Liver (tissue), 9 donors: ENCODE measurements around the gene PRRG2. TPM values are rescaled to one million over a fixed set of nuclear protein-coding genes. Genes with fewer than 3 reads are reported as not detected.
A peak's percentile ranks its signal among the peaks of the same experiment; 100 is the strongest.

Source experiments
- DNase-seq: peaks from one replicate; pipeline ENCODE4 v3.0.0-alpha.2; 2017; ENCODE audit warnings: low spot score
- H3K27ac ChIP-seq, 2 donors: one replicate each; pipeline ENCODE4 v1.7.0; 2013; ENCODE audit warnings: inconsistent platforms in 2 of 2, low read length in 2 of 2, control low read depth in 1 of 2, low read depth in 1 of 2, mild to moderate bottlenecking in 1 of 2
- H3K27me3 ChIP-seq, 4 donors: one replicate each; pipeline versions ENCODE4 v1.6.1 to v1.7.0; 2013; ENCODE audit warnings: low read length in 3 of 4, inconsistent platforms in 1 of 4, mild to moderate bottlenecking in 1 of 4, moderate library complexity in 1 of 4; ENCODE audit not compliant: control insufficient read depth in 4 of 4, insufficient read depth in 4 of 4
- H3K36me3 ChIP-seq, 4 donors: one replicate each; pipeline versions ENCODE4 v1.6.1 to v1.7.0; 2013; ENCODE audit warnings: low read length in 3 of 4, mild to moderate bottlenecking in 3 of 4, low read depth in 1 of 4, moderate library complexity in 1 of 4; ENCODE audit not compliant: control insufficient read depth in 4 of 4, insufficient read depth in 3 of 4
- H3K4me1 ChIP-seq, 4 donors: one replicate each; pipeline versions ENCODE4 v1.6.1 to v1.7.0; 2013; ENCODE audit warnings: low read length in 3 of 4, mild to moderate bottlenecking in 3 of 4, moderate library complexity in 1 of 4; ENCODE audit not compliant: control insufficient read depth in 4 of 4, insufficient read depth in 4 of 4
- H3K4me3 ChIP-seq, 3 donors: one replicate each; pipeline versions ENCODE4 v1.6.1 to v1.7.0; 2013; ENCODE audit warnings: low read length in 3 of 3, control low read depth in 1 of 3, low read depth in 1 of 3, mild to moderate bottlenecking in 1 of 3
- H3K9ac ChIP-seq, 2 donors: one replicate each; pipeline ENCODE4 v1.7.0; 2013; ENCODE audit warnings: low read length in 2 of 2, mild to moderate bottlenecking in 2 of 2, moderate library complexity in 2 of 2, control low read depth in 1 of 2, low read depth in 1 of 2
- H3K9me3 ChIP-seq, 4 donors: one replicate each; pipeline versions ENCODE4 v1.6.1 to v1.7.0; 2013; ENCODE audit warnings: low read length in 3 of 4; ENCODE audit not compliant: control insufficient read depth in 4 of 4
- EGR1 ChIP-seq, 2 donors: IDR thresholded peaks; 2 replicates each; pipeline ENCODE4 v1.6.1; 2016 to 2018; ENCODE audit warnings: antibody characterized with exemption in 2 of 2, low read depth in 2 of 2
- FOXA1 ChIP-seq: IDR thresholded peaks from 2 replicates; pipeline ENCODE4 v1.6.1; 2016; ENCODE audit warnings: antibody characterized with exemption
- FOXA2 ChIP-seq: IDR thresholded peaks from 2 replicates; pipeline ENCODE4 v1.6.1; 2016; ENCODE audit warnings: antibody characterized with exemption
- GABPA ChIP-seq, 2 donors: IDR thresholded peaks in 1 of 2; conservative IDR thresholded peaks in 1 of 2; 2 replicates each; pipeline ENCODE4 v1.6.1; 2016; ENCODE audit warnings: antibody characterized with exemption in 2 of 2, mild to moderate bottlenecking in 1 of 2, moderate library complexity in 1 of 2
- HNF4A ChIP-seq, 2 donors: conservative IDR thresholded peaks; 2 replicates each; pipeline ENCODE4 v1.6.1; 2016; ENCODE audit warnings: antibody characterized with exemption in 2 of 2, mild to moderate bottlenecking in 2 of 2
- HNF4G ChIP-seq: IDR thresholded peaks from 2 replicates; pipeline ENCODE4 v1.6.1; 2016; ENCODE audit warnings: antibody characterized with exemption
- JUND ChIP-seq, 2 donors: IDR thresholded peaks; 2 replicates each; pipeline ENCODE4 v1.6.1; 2016; ENCODE audit warnings: antibody characterized with exemption in 2 of 2
- NR2F2 ChIP-seq: IDR thresholded peaks from 2 replicates; pipeline ENCODE4 v1.6.1; 2016; ENCODE audit warnings: antibody characterized with exemption
- RAD21 ChIP-seq, 2 donors: IDR thresholded peaks; 2 replicates each; pipeline ENCODE4 v1.6.1; 2016; ENCODE audit warnings: antibody characterized with exemption in 2 of 2, mild to moderate bottlenecking in 2 of 2
- RXRA ChIP-seq, 2 donors: IDR thresholded peaks; 2 replicates each; pipeline ENCODE4 v1.6.1; 2017 to 2018; ENCODE audit warnings: antibody characterized with exemption in 2 of 2, mild to moderate bottlenecking in 1 of 2
- SP1 ChIP-seq: IDR thresholded peaks from 2 replicates; pipeline ENCODE4 v1.6.1; 2018; ENCODE audit warnings: antibody characterized with exemption, mild to moderate bottlenecking
- TAF1 ChIP-seq: conservative IDR thresholded peaks from 2 replicates; pipeline ENCODE4 v1.6.1; 2016; ENCODE audit warnings: antibody characterized with exemption, mild to moderate bottlenecking
- YY1 ChIP-seq: IDR thresholded peaks from 2 replicates; pipeline ENCODE4 v1.6.1; 2016; ENCODE audit warnings: antibody characterized with exemption, mild to moderate bottlenecking
- ZBTB33 ChIP-seq: IDR thresholded peaks from 2 replicates; pipeline ENCODE4 v1.6.1; 2016; ENCODE audit warnings: antibody characterized with exemption
- WGBS: extraction: QIAGEN DNeasy Blood & Tissue Kit; methylation state at CpG from one replicate; pipeline ENCODE4 v1.1.7; 2013; 5-methylcytosine and 5-hydroxymethylcytosine counted together
- polyA plus RNA-seq, 2 donors: library from polyadenylated mRNA; stranded (reverse) in 1 of 2; unstranded in 1 of 2; fragments of 200-250 nt in 1 of 2; fragments of >200 nt in 1 of 2; fragmentation: Nextera tagmentation in 1 of 2; extraction: Ambion mirVana in 1 of 2; gene quantifications; one replicate each; pipeline versions ENCODE4 v1.2.1 to v1.2.3, GENCODE V29; 2013 to 2015
- total RNA-seq, 2 donors: library from RNA; depleted of rRNA; stranded (reverse); fragments of >200 nt; gene quantifications; one replicate each; pipeline ENCODE4 v1.2.3, GENCODE V29; 2014
- TF ChIP-seq, protein P1 (sequence below): IDR thresholded peaks from 2 replicates; pipeline ENCODE4 v1.6.1; 2016; ENCODE audit warnings: antibody characterized with exemption, mild to moderate bottlenecking
- TF ChIP-seq, protein P2 (sequence below): IDR thresholded peaks from 2 replicates; pipeline ENCODE4 v1.6.1; 2016; ENCODE audit warnings: antibody characterized with exemption
- TF ChIP-seq, protein P3 (sequence below): fragments of 150-350 bp; IDR thresholded peaks from 2 replicates; pipeline ENCODE4 v1.5.1; 2017; ENCODE audit warnings: improper control_type of control experiment, low read depth, low read length; ENCODE audit not compliant: missing input control
- TF ChIP-seq, protein P4 (sequence below): IDR thresholded peaks from 2 replicates; pipeline ENCODE4 v1.6.1; 2016; ENCODE audit warnings: antibody characterized with exemption
- donor health status: healthy.
- donor health status: healthy.
- donor health status: healthy.
- donor health status: healthy.
- donor health status: healthy.

Gene PRRG2
- total and polyA plus RNA-seq, 4 donors = 1.1 to 2.8 (median 2.1) TPM

DNA sequence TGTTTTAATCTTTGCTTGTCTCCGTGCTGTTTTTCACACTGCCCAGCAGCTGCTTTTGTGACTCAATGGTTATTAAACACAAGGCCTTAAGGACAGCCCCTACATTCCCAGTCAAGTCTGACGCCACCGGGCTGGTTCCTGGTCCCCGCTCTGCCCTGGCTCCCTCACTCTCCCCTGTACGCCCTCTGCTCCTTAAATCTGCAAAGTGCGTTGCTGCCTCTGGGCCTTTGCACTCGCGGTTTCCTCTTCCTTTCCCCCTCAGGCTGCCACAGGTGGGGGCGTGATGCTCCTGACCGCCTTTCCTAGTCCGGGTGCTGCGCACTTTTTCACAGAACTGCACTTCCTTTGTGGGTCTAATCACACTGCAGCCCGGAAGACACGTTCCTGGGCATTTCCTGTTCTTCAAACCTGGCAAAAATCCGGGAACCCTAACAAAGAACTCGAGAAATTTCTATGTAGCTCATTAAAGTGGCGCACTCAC, 26.4 kb upstream of the PRRG2 start (continued):
- TF ChIP-seq, protein P1, sequence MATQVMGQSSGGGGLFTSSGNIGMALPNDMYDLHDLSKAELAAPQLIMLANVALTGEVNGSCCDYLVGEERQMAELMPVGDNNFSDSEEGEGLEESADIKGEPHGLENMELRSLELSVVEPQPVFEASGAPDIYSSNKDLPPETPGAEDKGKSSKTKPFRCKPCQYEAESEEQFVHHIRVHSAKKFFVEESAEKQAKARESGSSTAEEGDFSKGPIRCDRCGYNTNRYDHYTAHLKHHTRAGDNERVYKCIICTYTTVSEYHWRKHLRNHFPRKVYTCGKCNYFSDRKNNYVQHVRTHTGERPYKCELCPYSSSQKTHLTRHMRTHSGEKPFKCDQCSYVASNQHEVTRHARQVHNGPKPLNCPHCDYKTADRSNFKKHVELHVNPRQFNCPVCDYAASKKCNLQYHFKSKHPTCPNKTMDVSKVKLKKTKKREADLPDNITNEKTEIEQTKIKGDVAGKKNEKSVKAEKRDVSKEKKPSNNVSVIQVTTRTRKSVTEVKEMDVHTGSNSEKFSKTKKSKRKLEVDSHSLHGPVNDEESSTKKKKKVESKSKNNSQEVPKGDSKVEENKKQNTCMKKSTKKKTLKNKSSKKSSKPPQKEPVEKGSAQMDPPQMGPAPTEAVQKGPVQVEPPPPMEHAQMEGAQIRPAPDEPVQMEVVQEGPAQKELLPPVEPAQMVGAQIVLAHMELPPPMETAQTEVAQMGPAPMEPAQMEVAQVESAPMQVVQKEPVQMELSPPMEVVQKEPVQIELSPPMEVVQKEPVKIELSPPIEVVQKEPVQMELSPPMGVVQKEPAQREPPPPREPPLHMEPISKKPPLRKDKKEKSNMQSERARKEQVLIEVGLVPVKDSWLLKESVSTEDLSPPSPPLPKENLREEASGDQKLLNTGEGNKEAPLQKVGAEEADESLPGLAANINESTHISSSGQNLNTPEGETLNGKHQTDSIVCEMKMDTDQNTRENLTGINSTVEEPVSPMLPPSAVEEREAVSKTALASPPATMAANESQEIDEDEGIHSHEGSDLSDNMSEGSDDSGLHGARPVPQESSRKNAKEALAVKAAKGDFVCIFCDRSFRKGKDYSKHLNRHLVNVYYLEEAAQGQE = no peak
- TF ChIP-seq NR2F2 = peak; percentile 73
- TF ChIP-seq GABPA (IDR thresholded peaks at IDR 0.05 in 1 of 2, conservative IDR thresholded peaks at IDR 0.05 in 1 of 2) = peak; percentile 44 to 48
- TF ChIP-seq EGR1 (IDR thresholded peaks at IDR 0.05; ENCODE audit: low read depth in 2 of 2) = peak in 1 of 2 donors; percentile 14
- peak; percentile 35 for TF ChIP-seq SP1

DNA sequence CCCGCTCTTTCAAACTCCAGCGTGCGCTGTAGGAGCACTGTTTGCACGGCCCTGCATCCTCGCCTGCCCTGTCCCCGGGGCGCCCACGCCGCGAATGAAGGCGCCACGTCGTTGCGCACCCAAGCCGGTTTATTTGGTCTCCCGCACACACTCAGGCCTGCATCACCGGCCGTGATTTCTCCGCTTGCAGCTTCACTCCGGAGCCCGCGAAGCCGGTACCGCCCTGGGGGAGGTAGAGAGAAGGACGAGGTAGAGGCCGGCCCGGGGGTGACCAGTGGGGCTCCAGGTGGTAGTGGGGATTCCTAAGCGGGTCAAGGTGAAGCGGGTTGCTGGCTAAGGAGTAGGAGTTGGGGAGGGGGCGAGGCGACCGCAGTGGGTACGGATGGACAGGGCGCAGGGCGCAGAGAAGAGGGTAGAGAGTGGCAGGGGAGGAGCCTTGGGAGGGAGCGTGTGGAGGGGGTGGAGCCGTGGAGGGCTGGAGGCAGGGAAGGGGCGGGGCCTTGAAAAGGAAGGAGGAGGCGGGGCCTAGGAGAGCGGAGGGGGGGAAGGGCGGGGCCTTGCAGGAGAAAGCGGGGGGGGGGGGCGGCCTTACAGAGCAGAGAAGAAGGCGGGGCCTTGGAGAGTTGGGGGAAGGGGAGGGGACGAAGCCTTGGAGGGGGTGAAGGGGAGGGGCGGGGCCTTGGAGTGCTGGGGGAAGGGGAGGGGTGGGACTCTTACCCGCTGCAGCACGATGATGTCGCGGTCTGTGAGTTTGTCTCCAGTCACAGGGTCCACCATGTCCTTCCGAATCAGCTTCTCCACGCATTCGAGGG, 25.3 kb upstream of the PRRG2 start:
- Histone ChIP-seq H3K4me1 (peaks cover 0 to 13% (median 9%) of the 10 kb centered on the region in 4 donors), H3K9me3 (no peaks in the 10 kb centered on the region)
- TF ChIP-seq FOXA2 (no peak), NR2F2 (no peak), SP1 (no peak), JUND (IDR thresholded peaks at IDR 0.05) (no peak), HNF4A (conservative IDR thresholded peaks at IDR 0.05) (no peak), TAF1 (no peak), EGR1 (IDR thresholded peaks at IDR 0.05; ENCODE audit: low read depth in 2 of 2) (no peak), GABPA (IDR thresholded peaks at IDR 0.05 in 1 of 2, conservative IDR thresholded peaks at IDR 0.05 in 1 of 2) (no peak), YY1 (no peak), ZBTB33 (no peak), RXRA (IDR thresholded peaks at IDR 0.05) (no peak), HNF4G (no peak), RAD21 (IDR thresholded peaks at IDR 0.05) (no peak), FOXA1 (no peak)
- TF ChIP-seq, protein P2, sequence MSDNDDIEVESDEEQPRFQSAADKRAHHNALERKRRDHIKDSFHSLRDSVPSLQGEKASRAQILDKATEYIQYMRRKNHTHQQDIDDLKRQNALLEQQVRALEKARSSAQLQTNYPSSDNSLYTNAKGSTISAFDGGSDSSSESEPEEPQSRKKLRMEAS = no peak
- TF ChIP-seq, protein P3, sequence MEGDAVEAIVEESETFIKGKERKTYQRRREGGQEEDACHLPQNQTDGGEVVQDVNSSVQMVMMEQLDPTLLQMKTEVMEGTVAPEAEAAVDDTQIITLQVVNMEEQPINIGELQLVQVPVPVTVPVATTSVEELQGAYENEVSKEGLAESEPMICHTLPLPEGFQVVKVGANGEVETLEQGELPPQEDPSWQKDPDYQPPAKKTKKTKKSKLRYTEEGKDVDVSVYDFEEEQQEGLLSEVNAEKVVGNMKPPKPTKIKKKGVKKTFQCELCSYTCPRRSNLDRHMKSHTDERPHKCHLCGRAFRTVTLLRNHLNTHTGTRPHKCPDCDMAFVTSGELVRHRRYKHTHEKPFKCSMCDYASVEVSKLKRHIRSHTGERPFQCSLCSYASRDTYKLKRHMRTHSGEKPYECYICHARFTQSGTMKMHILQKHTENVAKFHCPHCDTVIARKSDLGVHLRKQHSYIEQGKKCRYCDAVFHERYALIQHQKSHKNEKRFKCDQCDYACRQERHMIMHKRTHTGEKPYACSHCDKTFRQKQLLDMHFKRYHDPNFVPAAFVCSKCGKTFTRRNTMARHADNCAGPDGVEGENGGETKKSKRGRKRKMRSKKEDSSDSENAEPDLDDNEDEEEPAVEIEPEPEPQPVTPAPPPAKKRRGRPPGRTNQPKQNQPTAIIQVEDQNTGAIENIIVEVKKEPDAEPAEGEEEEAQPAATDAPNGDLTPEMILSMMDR = no peak
- TF ChIP-seq, protein P4, sequence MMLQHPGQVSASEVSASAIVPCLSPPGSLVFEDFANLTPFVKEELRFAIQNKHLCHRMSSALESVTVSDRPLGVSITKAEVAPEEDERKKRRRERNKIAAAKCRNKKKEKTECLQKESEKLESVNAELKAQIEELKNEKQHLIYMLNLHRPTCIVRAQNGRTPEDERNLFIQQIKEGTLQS = no peak
- TF ChIP-seq, protein P1 = no peak

More for the DNA sequence above, 25.3 kb upstream of the PRRG2 start:
- Histone ChIP-seq H3K36me3 (peaks cover 5 to 39% (median 16%) of the 10 kb centered on the region in 4 donors), H3K27ac (peak overlapping the region in 1 of 2 donors; percentile 25), H3K9ac (no peak overlapping the region), H3K4me3 (no peak overlapping the region), H3K27me3 (no peaks in the 10 kb centered on the region)
- DNase-seq = peak; percentile 71
- WGBS = 87% methylated on average over 51 of the region's 53 CpGs
